GM19239 (cell line): ENCODE measurements around the gene HOXB8.
A peak's percentile ranks its signal among the peaks of the same experiment; 100 is the strongest.

Source experiments
- DNase-seq: peaks from one replicate; pipeline ENCODE4 v3.0.0; 2011; ENCODE audit warnings: low spot score; ENCODE audit not compliant: insufficient read length
- FAIRE-seq: peaks from 2 replicates; lab custom pipeline; 2011; peaks lifted over from hg19 to GRCh38; lab: Jason Lieb, UNC

The HOXB8 gene

GRCh38 chr17:48587276-48588073 lies 27.6 kb downstream of the HOXB8 start:
- FAIRE-seq (no peak), DNase-seq (no peak)

- DNase-seq (no peak), FAIRE-seq (peak; percentile 4)
Measured at GRCh38 chr17:48586355-48587258, 28.5 kb downstream of the HOXB8 start.

GRCh38 chr17:48584223-48584741 lies 30.8 kb downstream of the HOXB8 start:
- no peak for DNase-seq
- FAIRE-seq: no peak

GRCh38 chr17:48583708-48584222 lies 31.3 kb downstream of the HOXB8 start:
- no peak for DNase-seq
- FAIRE-seq: no peak

GRCh38 chr17:48582750-48583069 lies 32.4 kb downstream of the HOXB8 start:
- no peak for DNase-seq
- no peak for FAIRE-seq

- peak; percentile 70 for FAIRE-seq
- no peak for DNase-seq
Measured at GRCh38 chr17:48579760-48580554, 35.1 kb downstream of the HOXB8 start.

GRCh38 chr17:48579471-48579759 lies 35.7 kb downstream of the HOXB8 start:
- FAIRE-seq (no peak), DNase-seq (no peak)

GRCh38 chr17:48578616-48579470 lies 36.2 kb downstream of the HOXB8 start:
- FAIRE-seq (no peak), DNase-seq (no peak)

- peak; percentile 95 for FAIRE-seq
Measured at GRCh38 chr17:48577946-48578615, 37.0 kb downstream of the HOXB8 start, which contains the start of gene HOXB4. HOXB4 (minus strand) TSS chr17:48578350; CDS start chr17:48578319, 31 bp downstream.

GRCh38 chr17:48577330-48577945 lies 37.7 kb downstream of the HOXB8 start:
- FAIRE-seq: peak; percentile 35

More at GRCh38 chr17:48577946-48578615, 37.0 kb downstream of the HOXB8 start, which contains the start of gene HOXB4:
- no peak for DNase-seq

GRCh38 chr17:48576479-48577309 lies 38.4 kb downstream of the HOXB8 start:
- DNase-seq (no peak), FAIRE-seq (no peak)

More at GRCh38 chr17:48577330-48577945, 37.7 kb downstream of the HOXB8 start:
- no peak for DNase-seq

- FAIRE-seq: peak; percentile 8
- no peak for DNase-seq
Measured at GRCh38 chr17:48575673-48576478, 39.2 kb downstream of the HOXB8 start.

GRCh38 chr17:48575066-48575582 lies 40.0 kb downstream of the HOXB8 start:
- no peak for FAIRE-seq
- DNase-seq: no peak

- peak; percentile 33 for FAIRE-seq
- no peak for DNase-seq
Measured at GRCh38 chr17:48574505-48575065, 40.5 kb downstream of the HOXB8 start.

- DNase-seq (no peak), FAIRE-seq (peak; percentile 21)
Measured at GRCh38 chr17:48571826-48572417, 43.2 kb downstream of the HOXB8 start.
